ENCODE measurements around the gene PTPRQ.

DNA sequence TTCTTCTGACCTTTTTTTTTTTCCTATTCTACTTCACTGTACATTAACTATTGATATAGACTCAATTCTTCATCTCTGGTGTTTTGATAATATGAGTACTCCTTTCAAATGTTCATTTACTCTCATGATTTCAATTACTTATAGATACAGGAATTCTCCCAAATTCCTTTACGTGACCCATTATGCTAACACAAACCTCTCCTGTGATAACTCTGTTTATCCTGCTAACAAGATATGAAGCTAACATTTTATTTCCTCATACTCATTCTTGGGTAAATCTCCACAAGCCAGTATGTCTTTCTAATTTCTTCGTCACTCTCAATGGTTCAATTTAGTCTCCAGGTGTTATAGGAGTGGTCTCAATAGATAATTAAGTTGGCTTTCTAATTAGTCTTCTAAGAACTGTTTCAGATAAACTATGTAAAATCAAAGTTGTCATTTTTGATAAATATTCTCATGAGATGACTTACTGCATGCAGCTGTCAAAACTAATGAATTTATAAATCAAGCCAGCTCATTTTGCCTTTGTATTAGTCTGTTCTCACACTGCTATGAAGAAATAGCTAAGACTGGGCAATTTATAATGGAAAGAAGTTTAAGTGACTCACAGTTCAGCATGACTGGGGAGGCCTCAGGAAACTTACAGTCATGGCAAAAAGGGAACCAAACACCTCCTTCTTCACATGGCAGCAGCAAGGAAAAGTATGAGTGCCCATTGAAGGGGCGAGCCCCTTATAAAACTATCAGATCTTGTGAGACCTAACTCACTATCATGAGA lies 132.8 kb downstream of the PTPRQ start:
- TF ChIP-seq POLR2A (IDR thresholded peaks at IDR 0.05): no peak
- TF ChIP-seq, protein P1, sequence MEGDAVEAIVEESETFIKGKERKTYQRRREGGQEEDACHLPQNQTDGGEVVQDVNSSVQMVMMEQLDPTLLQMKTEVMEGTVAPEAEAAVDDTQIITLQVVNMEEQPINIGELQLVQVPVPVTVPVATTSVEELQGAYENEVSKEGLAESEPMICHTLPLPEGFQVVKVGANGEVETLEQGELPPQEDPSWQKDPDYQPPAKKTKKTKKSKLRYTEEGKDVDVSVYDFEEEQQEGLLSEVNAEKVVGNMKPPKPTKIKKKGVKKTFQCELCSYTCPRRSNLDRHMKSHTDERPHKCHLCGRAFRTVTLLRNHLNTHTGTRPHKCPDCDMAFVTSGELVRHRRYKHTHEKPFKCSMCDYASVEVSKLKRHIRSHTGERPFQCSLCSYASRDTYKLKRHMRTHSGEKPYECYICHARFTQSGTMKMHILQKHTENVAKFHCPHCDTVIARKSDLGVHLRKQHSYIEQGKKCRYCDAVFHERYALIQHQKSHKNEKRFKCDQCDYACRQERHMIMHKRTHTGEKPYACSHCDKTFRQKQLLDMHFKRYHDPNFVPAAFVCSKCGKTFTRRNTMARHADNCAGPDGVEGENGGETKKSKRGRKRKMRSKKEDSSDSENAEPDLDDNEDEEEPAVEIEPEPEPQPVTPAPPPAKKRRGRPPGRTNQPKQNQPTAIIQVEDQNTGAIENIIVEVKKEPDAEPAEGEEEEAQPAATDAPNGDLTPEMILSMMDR (IDR thresholded peaks at IDR 0.05): no peak
- no peak for TF ChIP-seq POLR2AphosphoS5 (IDR thresholded peaks at IDR 0.05)
